Measurements from ENCODE around the gene MAOA. TPM values are rescaled to one million over a fixed set of nuclear protein-coding genes. Genes with fewer than 3 reads are reported as not detected.
"Not testable (repeated sequence)": the region's sequence is repeated elsewhere in the genome, so short reads cannot be mapped to it uniquely, and the experiment has no call there.

Gene MAOA
- total RNA-seq, 3 donors from 2014 or later, result 1.2 to 5.8 (median 2.7) TPM

DNA sequence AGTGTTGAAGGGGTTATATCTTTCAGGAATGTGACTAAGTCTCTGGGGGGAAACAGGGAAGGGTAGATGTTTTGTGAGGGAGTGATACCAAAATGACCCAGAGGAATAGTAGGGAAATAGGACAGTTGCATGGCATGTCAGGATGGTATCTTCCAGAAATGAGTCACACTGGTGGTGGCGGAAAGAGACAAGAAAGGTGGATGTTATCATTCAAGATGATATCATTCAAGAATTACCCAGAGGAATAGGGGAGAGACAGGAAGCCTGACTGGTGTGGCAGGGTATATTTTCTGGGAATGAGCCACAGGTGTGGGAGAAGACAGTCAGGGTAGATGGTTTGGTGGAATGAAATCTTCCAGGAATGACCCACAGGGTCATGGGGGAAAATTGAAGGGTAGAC lies 61.1 kb downstream of the MAOA start:
- DNase-seq (no peak), ATAC-seq (no peak)
- H3K4me3 Mint-ChIP-seq, result no peak overlapping the region
- no peaks in the 10 kb centered on the region for H3K9me3 Mint-ChIP-seq
- H3K27me3 Mint-ChIP-seq (ENCODE audit: low read depth), result no peaks in the 10 kb centered on the region
- no peaks in the 10 kb centered on the region for H3K4me1 Mint-ChIP-seq (ENCODE audit: low read depth)
- no peaks in the 10 kb centered on the region for H3K36me3 Mint-ChIP-seq (ENCODE audit: insufficient read depth)

DNA sequence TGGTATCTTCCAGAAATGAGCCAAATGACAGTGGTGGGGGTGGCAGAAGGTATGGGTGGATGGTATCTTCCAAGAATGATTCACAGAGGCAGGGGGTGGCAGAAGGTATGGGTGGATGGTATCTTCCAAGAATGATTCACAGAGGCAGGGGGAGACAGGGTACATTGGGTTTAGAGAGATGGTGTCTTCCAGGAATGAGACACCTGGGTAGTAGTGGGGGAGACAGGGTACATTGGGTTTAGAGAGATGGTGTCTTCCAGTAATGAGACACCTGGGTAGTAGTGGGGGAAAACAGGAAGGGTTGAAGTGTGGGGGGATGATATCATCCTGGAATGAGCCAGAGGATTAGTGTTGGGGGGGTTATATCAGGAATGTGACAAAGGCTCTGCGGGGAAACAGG lies 62.0 kb downstream of the MAOA start:
- Mint-ChIP-seq H3K36me3 (ENCODE audit: insufficient read depth) (no peaks in the 10 kb centered on the region), H3K4me3 (no peak overlapping the region), H3K27me3 (ENCODE audit: low read depth) (no peaks in the 10 kb centered on the region), H3K4me1 (ENCODE audit: low read depth) (no peaks in the 10 kb centered on the region), H3K9me3 (no peaks in the 10 kb centered on the region)
- ATAC-seq, result no peak
- no peak for DNase-seq

DNA sequence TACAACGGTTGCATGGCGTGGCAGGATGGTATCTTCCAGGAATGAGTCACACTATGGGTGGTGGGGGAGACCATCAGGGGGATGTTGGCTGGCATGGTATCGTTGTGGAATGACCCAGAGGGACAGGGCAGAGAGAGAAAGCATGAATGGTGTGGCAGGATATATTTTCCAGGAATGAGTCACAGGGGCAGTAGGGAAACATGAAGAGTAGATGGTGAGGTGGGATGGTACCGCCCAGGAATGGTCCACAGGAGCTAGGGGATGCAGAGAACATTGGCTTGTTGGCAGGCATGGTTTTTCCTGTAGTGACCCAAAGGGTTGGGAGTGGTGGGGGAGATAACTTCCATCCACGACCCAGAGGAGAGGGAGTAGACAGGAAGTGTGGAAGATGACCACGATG lies 62.4 kb downstream of the MAOA start:
- no peaks in the 10 kb centered on the region for H3K36me3 Mint-ChIP-seq (ENCODE audit: insufficient read depth)
- no peaks in the 10 kb centered on the region for H3K4me1 Mint-ChIP-seq (ENCODE audit: low read depth)
- H3K27me3 Mint-ChIP-seq (ENCODE audit: low read depth), result no peaks in the 10 kb centered on the region
- ATAC-seq (no peak), DNase-seq (no peak)
- H3K4me3 Mint-ChIP-seq, result no peak overlapping the region
- H3K9me3 Mint-ChIP-seq, result peaks cover 3% of the 10 kb centered on the region

DNA sequence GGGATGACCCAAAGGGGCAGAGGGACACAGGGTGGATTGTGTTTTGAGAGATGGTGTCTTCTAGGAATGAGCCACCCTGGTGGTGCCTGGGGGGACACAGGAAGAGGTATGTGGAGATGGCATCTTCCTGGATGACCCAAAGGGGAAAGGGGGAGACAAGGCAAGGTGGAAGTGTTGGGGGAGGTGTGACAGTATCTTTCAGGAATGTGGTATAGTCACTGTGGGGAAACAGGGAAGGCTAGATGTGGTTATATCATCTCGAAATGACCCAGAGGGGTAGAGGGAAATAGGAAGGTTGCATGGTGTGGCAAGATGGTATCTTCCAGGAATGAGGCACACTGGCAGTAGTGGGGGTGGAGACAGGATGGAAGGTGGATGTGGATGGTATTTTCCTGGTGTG lies 62.9 kb downstream of the MAOA start:
- H3K4me1 Mint-ChIP-seq (ENCODE audit: low read depth), result no peaks in the 10 kb centered on the region
- no peak overlapping the region for H3K4me3 Mint-ChIP-seq
- no peaks in the 10 kb centered on the region for H3K36me3 Mint-ChIP-seq (ENCODE audit: insufficient read depth)
- peaks cover 3% of the 10 kb centered on the region for H3K9me3 Mint-ChIP-seq
- DNase-seq (no peak), ATAC-seq (no peak)
- H3K27me3 Mint-ChIP-seq (ENCODE audit: low read depth), result no peaks in the 10 kb centered on the region

DNA sequence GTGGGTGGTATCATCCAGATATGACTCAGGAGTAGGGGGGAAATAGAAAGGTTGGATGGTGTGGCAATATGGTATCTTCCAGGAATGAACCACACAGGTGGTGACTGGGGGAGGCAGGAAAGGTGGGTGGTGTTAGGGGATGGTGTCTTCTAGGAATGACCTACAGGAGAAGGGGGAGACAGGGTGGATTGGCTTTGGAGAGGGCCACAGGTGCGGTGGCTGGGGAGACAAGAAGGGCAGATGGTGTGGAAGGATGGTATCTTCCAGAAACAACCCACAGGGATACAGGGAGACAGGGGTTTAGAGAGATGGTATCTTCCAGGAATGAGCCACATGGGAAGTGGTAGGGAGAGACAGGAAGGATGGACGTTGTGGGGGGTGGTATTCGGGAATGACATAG lies 64.0 kb downstream of the MAOA start:
- no peaks in the 10 kb centered on the region for H3K36me3 Mint-ChIP-seq (ENCODE audit: insufficient read depth)
- peaks cover 3% of the 10 kb centered on the region for H3K9me3 Mint-ChIP-seq
- H3K27me3 Mint-ChIP-seq (ENCODE audit: low read depth), result no peaks in the 10 kb centered on the region
- DNase-seq (no peak), ATAC-seq (no peak)
- no peak overlapping the region for H3K4me3 Mint-ChIP-seq
- no peaks in the 10 kb centered on the region for H3K4me1 Mint-ChIP-seq (ENCODE audit: low read depth)

DNA sequence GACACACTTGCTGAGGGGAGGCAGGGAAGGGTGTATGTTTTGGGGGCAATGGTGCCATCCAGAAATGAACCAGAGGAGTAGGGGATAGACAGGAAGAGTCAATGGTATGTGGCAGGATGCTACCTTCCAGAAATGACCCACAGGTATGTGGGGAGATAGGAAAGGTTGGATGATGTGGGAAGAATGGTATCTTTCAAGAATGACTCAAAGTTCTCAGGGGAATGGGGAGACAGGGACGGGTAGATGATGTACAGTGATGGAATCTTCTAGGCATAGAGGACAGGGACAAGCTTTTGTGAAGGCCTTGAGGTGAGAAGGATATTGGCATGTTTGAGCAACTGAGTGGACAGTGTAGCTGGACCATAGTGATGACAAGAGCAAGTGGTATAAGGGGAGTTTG lies 64.9 kb downstream of the MAOA start:
- Mint-ChIP-seq H3K4me1 (ENCODE audit: low read depth) (no peaks in the 10 kb centered on the region), H3K27me3 (ENCODE audit: low read depth) (no peaks in the 10 kb centered on the region), H3K36me3 (ENCODE audit: insufficient read depth) (no peaks in the 10 kb centered on the region), H3K9me3 (peaks cover 3% of the 10 kb centered on the region), H3K4me3 (no peak overlapping the region)
- ATAC-seq (no peak), DNase-seq (no peak)

DNA sequence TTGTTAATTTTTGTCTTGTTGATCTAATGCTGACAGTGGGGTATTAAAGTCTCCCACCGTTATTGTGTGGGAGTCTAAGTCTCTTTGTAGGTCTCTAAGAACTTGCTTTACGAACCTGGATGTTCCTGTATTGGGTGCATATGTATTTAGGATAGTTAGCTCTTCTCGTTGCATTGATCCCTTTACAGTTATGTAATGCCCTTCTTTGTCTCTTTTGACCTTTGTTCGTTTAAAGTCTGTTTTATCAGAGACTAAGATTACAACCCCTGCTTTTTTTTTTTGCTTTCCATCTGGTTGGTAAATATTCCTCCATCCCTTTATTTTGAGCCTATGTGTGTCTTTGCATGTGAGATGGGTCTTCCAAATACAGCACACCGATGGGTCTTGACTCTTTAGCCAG lies 69.1 kb downstream of the MAOA start:
- DNase-seq; ATAC-seq; H3K36me3 Mint-ChIP-seq (ENCODE audit: insufficient read depth); H3K27me3 Mint-ChIP-seq (ENCODE audit: low read depth); H3K4me3 Mint-ChIP-seq; H3K4me1 Mint-ChIP-seq (ENCODE audit: low read depth); H3K9me3 Mint-ChIP-seq: not testable (repeated sequence)

DNA sequence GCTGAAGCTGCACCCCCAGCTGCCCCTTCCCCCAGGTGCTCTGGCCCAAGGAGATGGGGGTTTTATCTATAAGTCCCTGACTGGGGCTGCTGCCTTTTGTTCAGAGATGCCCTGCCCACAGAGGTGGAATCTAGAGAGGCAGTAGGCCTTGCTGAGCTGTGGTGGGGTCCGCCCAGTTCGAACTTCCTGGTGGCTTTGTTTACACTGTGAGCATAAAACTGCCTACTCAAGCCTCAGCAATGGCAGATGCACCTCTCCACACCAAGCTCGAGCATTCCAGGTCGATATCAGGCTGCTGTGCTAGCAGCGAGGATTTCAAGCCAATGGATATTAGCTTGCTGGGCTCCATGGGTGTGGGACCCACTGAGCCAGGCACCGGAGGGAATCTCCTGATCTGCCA lies 71.2 kb downstream of the MAOA start:
- not testable (repeated sequence) for H3K36me3 Mint-ChIP-seq (ENCODE audit: insufficient read depth); ATAC-seq; H3K27me3 Mint-ChIP-seq (ENCODE audit: low read depth); H3K4me1 Mint-ChIP-seq (ENCODE audit: low read depth); H3K4me3 Mint-ChIP-seq; H3K9me3 Mint-ChIP-seq; DNase-seq

DNA sequence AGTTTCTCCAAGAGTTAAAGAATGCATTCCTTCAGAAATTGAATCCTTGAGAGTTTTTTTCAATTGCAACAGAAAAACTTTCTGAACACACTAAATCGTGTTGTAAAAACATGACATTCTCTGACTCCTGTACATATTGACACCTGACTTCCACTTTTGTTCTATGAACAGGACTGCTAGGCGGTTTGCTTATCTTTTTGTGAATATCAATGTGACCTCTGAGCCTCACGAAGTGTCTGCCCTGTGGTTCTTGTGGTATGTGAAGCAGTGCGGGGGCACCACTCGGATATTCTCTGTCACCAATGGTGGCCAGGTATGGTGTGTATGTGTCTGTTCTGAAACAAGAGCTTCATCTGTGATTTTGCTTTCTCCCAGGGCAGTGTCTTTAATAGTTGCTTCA lies 71.9 kb downstream of the MAOA start:
- no peaks in the 10 kb centered on the region for H3K27me3 Mint-ChIP-seq (ENCODE audit: low read depth)
- no peak for ATAC-seq
- H3K36me3 Mint-ChIP-seq (ENCODE audit: insufficient read depth), result no peaks in the 10 kb centered on the region

DNA sequence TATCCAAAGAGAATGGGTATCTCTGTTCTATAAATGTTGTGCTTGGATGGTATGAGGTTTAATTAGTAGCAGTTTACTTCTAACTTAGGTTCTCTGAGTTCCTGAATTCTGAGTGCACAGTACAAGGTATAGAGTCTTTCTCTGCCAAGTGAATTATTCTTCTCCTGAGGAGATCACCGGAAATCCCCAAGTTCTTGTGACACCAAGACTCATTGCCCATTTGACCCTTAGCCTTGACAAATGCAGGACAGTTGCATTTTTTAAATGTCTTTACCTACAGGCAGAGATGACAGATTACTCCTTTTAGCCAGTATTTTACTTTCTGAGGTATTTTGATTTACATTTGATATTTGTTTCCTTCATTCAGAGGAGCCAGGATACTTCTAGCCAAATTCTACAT lies 72.9 kb downstream of the MAOA start:
- Mint-ChIP-seq H3K9me3 (no peaks in the 10 kb centered on the region), H3K27me3 (ENCODE audit: low read depth) (no peaks in the 10 kb centered on the region), H3K4me1 (ENCODE audit: low read depth) (no peaks in the 10 kb centered on the region), H3K4me3 (no peak overlapping the region), H3K36me3 (ENCODE audit: insufficient read depth) (no peaks in the 10 kb centered on the region)
- ATAC-seq (no peak), DNase-seq (no peak)

More for the DNA sequence above, 71.9 kb downstream of the MAOA start:
- H3K4me1 Mint-ChIP-seq (ENCODE audit: low read depth), result no peaks in the 10 kb centered on the region
- no peak overlapping the region for H3K4me3 Mint-ChIP-seq
- no peak for DNase-seq
- H3K9me3 Mint-ChIP-seq, result peaks cover 3% of the 10 kb centered on the region

DNA sequence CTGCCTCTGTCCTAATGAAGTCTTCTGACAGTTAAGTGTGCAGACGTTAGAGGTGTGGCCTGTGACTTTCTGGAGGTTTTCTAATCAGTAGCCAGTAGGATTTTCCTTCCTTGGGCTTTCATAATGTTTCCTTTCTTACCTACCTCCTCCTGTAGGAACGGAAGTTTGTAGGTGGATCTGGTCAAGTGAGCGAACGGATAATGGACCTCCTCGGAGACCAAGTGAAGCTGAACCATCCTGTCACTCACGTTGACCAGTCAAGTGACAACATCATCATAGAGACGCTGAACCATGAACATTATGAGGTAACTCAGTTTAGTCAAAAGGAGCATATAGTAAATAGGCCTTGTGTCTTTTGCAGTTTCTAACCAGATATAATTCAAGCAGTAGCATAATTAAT lies 75.0 kb downstream of the MAOA start:
- ATAC-seq, result no peak
- Mint-ChIP-seq H3K4me3 (no peak overlapping the region), H3K27me3 (ENCODE audit: low read depth) (no peaks in the 10 kb centered on the region), H3K4me1 (ENCODE audit: low read depth) (no peaks in the 10 kb centered on the region), H3K36me3 (ENCODE audit: insufficient read depth) (no peaks in the 10 kb centered on the region), H3K9me3 (no peaks in the 10 kb centered on the region)
- DNase-seq, result no peak

DNA sequence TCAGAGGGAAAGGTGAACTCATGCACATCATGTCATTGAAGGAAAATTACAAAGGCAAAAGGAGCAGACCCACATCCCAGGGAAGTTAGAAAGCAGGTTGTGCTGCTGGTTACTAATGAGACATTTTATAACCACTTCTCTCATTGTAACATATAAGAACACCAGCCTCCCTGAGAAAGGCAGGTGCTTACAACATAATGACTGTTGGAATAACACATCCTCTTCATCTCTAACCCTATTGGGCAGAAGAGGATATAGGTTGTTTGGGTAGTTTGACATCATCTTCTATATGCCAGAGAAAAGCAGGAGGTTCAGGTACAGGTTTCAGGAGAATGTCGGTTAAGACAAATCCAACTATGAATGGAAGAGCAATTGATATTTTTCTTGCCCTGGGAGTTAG lies 77.6 kb downstream of the MAOA start:
- DNase-seq, result no peak
- ATAC-seq, result no peak
- Mint-ChIP-seq H3K36me3 (ENCODE audit: insufficient read depth) (no peaks in the 10 kb centered on the region), H3K4me3 (no peak overlapping the region), H3K27me3 (ENCODE audit: low read depth) (no peaks in the 10 kb centered on the region), H3K9me3 (no peaks in the 10 kb centered on the region), H3K4me1 (ENCODE audit: low read depth) (no peaks in the 10 kb centered on the region)

DNA sequence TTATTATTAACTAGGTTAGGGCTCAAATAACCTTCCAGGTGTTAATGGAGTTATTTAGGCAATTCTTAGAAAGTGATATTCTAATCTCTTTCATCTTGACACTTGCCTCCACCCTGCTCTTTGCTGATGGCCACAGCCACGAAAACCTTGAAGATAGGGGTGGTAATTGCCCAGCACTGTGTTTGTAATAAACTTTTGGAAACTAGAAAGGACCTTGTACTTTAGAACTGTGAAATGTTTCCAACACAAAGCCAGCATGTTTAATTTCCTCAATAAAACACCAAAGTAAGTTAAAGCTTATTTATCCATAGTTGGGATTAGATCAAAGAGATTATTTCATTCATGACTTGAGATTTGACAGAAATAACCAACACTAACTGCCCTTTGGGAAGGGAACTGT lies 78.3 kb downstream of the MAOA start:
- no peak overlapping the region for H3K4me3 Mint-ChIP-seq
- H3K4me1 Mint-ChIP-seq (ENCODE audit: low read depth), result no peaks in the 10 kb centered on the region
- no peaks in the 10 kb centered on the region for H3K9me3 Mint-ChIP-seq
- no peaks in the 10 kb centered on the region for H3K36me3 Mint-ChIP-seq (ENCODE audit: insufficient read depth)
- no peak for ATAC-seq
- no peaks in the 10 kb centered on the region for H3K27me3 Mint-ChIP-seq (ENCODE audit: low read depth)
- no peak for DNase-seq

DNA sequence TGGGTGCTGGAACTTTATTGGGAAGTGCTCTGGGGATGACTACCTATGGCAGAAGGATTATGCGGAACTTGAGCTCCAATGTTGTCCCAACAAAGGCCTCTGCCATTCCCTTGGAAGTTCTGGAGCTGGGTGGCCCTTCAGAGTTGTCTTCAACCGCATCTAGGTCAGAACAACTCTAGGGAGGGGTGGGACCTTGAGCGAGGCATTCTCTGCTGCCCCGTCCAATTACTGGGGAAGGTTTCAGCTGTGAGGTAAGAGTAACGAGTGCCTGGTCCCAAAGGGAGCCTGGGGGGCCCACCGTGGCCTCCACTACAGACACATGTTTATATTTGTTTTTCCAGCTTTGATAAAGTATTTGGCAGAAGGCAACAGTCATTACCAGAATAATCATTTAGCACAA lies 79.4 kb downstream of the MAOA start:
- Mint-ChIP-seq H3K27me3 (ENCODE audit: low read depth) (no peaks in the 10 kb centered on the region), H3K4me3 (no peak overlapping the region), H3K36me3 (ENCODE audit: insufficient read depth) (no peaks in the 10 kb centered on the region), H3K4me1 (ENCODE audit: low read depth) (no peaks in the 10 kb centered on the region), H3K9me3 (no peaks in the 10 kb centered on the region)
- ATAC-seq (no peak), DNase-seq (no peak)

DNA sequence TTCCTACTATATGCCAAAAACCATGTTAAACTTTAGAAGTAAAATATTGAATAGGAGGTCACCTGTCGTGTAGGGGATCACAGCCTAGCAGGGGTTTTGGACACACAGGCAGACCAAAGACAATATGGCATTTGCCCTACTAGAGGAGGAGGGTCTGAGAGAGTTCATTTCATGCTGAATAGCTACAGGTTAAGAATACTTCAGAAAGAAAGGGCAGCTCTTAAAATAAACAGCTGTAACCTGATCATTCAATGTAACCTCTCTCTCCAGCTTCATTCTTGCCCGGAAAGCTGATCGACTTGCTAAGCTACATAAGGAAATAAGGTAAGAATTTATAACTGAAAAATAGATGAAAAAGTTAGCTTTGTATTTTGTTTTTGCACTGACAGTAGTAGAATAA lies 79.9 kb downstream of the MAOA start:
- H3K4me3 Mint-ChIP-seq, result no peak overlapping the region
- no peak for DNase-seq
- no peaks in the 10 kb centered on the region for H3K27me3 Mint-ChIP-seq (ENCODE audit: low read depth)
- no peaks in the 10 kb centered on the region for H3K36me3 Mint-ChIP-seq (ENCODE audit: insufficient read depth)
- no peaks in the 10 kb centered on the region for H3K9me3 Mint-ChIP-seq
- H3K4me1 Mint-ChIP-seq (ENCODE audit: low read depth), result no peaks in the 10 kb centered on the region
- ATAC-seq, result no peak

DNA sequence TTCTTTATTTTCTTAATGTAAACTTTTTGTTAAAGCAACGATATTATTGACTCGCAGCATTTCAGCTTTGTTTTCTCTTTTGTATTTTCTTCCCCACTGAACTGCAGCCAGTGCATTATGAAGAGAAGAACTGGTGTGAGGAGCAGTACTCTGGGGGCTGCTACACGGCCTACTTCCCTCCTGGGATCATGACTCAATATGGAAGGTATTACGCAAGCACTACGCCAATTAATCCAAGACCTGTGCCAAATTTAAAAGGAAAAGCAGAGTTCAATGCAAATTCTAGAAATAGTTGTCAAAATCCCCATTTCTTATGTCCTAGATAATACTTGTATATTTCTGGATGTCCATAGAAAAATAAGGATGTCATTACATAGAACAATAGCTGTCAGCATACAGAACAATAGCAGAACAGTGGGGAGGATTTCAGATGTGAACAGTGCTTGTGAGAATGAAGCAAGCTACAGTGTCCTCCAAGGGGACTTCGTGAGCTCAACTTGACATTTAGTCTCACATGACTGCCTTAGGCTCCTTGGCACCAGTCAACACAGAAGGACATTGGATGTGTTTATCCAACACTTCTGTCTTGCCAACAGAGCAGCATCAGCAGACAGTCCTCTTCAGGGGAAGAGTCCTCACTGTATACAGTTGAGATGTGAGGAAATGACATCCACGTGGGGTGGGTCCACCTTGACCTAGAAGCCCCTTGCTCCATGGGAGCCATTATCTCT lies 85.9 kb downstream of the MAOA start:
- no peak overlapping the region for H3K4me3 Mint-ChIP-seq
- H3K4me1 Mint-ChIP-seq (ENCODE audit: low read depth), result no peaks in the 10 kb centered on the region
- no peak for ATAC-seq
- no peak for DNase-seq
- H3K9me3 Mint-ChIP-seq, result no peaks in the 10 kb centered on the region
- no peaks in the 10 kb centered on the region for H3K27me3 Mint-ChIP-seq (ENCODE audit: low read depth)
- H3K36me3 Mint-ChIP-seq (ENCODE audit: insufficient read depth), result no peaks in the 10 kb centered on the region

Data from activated T-cell treated with anti-CD3 and anti-CD28 coated beads, Interleukin-2, amount 50 U/mL, for 4 hours (primary cell).